HG03354 (cell line): Measurements from ENCODE around the gene SLC22A14.
"Not testable (repeated sequence)": the region's sequence is repeated elsewhere in the genome, so short reads cannot be mapped to it uniquely, and the experiment has no call there.

Source experiments
- ATAC-seq: cut with Tn5 transposase; IDR thresholded peaks from one replicate; pipeline ENCODE4 v1.9.1; 2021; ENCODE audit warnings: mild to moderate bottlenecking; ENCODE audit not compliant: unreplicated experiment, poor library complexity, severe bottlenecking

Gene SLC22A14

DNA sequence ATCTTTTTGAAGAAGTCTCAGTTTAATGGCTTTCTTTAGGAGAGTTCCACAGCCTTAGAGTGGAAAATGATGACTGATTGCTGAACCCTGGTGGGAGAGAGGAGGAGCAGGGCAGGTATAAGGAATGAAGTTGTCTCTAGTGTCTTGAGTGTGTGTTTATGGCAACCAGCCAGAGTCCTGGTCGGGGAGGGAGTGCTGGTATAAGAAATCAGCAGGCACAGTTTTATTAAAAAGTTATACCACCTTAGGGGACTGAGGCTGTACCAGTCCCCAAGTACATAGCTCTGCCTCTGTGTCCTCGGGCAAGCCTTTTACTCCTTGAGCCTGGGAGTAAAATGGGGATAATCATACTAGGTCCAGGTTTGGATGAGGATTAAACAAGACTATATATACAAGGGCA lies 29.8 kb downstream of the SLC22A14 start:
- ATAC-seq, result no peak

DNA sequence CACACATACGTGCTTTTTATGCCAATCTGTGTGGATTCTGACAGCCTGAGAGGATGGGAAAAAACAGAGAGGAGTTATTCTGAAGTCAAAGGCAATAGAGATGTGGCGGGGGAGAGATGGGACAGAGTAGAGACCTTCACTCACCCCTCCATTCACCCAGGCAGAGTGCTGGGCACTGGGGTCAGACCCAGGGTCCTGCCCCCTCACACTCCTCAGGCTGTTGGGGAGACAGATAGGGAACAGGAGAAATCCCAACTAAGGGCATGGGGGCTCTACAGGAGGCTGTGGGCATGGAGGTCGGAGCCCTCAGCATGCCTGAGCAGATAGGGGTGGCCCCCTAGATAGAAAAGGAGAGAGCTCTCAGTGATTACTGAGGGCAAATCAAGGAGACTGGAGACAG lies 30.3 kb downstream of the SLC22A14 start:
- ATAC-seq, result no peak

DNA sequence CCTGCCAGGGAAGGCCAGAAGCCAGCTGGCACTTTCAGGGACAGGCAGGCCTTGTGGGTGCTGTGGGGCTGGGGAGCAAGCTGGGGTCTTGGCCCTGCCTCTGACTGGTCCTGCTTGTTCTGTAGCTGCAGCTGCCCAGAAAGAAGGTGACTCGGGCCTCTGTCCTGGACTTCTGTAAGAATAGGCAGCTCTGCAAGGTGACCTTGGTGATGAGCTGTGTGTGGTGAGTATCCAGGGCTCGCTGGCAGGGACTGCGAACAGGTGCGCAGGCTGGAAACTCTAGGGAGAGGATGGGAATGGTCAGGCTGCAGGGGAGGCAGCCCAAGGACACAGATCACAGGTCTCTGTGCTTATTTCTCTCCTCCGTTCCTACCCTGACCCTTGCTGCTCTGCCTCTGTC lies 31.2 kb downstream of the SLC22A14 start:
- ATAC-seq, result no peak

DNA sequence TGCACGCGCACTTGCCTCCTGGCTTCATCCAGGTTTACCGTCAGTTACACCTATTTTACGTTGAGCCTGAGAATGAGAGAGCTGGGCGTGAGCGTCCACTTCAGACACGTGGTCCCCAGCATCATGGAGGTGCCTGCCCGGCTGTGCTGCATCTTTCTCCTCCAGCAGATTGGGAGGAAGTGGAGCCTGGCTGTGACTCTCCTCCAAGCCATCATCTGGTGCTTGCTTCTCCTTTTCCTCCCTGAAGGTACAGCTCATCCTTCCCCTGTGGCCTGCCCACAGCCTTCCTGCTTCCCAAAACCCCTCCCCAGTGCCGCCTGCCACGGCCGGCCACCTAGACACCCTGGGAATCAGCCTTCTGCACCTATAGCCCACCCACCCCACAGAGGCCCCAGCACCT lies 31.6 kb downstream of the SLC22A14 start:
- ATAC-seq, result no peak

DNA sequence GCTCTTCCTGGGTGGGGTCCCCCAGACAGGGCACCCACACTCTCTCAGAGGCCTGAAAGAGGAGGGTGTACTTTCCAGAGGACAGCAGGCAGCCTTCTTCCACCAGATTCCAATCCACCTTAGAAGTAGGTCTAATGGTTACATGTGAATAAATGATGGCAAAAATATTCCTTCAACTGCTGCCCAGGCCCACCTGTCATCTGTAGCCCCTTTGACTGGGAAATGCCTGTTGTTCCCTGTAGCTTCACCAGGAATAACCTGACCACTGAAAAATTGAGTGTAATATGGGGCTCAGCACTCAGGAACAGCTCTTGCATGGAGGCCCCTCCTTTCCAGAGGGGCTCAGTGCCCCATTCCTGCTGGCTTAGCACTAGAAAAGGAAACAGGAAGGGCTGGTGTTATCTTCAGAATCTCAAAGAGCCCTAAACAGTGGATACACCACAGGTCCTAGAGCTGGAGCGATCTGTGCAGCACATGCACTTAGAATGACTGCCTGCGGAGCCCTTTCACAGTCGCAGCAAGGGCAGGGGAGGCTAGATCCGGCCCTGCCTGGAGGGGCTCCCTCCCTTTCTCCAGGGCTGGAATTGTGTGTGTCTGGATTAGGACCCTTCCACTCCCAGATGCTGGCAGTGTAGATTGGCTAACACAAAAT lies 32.1 kb downstream of the SLC22A14 start:
- ATAC-seq, result no peak

DNA sequence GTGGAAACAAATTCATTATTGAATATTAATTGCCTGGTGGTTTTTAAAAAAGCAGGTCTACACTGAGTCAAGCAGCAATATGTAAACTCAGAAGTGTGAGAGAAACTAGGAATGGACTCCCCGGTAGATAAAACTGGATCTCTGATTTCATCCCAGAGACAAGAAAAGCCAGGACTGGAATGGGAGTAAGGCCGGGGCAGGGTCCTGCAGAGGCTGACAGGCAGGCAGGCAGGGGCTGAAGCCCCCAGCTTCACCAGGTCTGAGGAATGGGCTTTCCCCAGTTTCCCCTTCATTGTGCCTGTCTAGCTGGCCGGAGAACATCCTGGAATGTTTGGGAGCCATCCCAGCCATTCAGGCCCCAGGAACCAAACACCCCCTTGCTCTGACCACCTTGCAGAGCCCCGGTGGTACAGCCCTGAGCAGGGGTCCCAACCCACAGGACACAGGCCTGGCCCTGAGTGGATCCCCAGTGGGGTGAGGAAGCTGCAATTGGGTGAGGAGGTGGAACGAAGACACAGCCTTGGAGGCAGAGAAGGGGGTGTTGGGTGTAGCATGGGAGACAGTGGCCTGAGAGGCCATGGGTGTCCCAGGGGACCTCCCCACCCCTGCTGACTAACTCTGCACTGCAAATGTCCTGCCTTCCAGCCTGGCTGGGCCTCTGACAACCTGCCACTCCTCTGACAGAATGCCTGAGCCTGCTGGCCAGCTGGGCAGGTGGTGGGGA lies 32.8 kb downstream of the SLC22A14 start:
- no peak for ATAC-seq

DNA sequence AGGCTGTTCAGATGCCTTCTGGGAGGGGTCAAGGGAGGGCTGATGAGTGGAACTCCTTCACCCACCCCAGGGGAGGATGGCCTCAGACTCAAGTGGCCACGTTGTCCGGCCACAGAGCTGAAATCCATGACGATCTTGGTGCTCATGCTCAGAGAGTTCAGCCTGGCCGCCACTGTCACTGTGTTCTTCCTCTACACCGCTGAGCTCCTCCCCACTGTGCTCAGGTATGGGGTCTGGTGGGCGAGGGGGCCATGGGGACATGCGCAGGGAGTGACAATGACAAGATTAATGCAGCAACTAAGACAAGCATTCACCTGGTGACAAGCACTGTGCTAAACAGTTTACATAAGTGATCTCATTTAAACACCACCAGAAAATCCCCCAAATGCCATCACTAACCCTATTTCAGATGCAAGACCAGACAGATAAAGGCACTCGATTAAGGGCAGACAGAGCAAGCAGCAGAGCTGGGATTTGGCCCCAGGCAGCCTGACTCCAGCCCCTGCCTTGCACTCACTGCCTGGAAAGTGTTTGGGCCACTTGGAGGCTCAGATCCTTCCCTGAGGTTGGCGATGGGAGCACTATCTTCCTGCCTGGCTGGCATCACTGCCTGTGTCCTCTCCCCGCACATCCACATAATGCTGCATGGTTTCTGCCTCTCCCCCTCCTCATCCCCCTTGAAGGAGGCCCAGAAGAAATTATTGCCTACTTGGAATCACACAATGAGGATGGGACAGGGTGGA lies 33.6 kb downstream of the SLC22A14 start:
- no peak for ATAC-seq

DNA sequence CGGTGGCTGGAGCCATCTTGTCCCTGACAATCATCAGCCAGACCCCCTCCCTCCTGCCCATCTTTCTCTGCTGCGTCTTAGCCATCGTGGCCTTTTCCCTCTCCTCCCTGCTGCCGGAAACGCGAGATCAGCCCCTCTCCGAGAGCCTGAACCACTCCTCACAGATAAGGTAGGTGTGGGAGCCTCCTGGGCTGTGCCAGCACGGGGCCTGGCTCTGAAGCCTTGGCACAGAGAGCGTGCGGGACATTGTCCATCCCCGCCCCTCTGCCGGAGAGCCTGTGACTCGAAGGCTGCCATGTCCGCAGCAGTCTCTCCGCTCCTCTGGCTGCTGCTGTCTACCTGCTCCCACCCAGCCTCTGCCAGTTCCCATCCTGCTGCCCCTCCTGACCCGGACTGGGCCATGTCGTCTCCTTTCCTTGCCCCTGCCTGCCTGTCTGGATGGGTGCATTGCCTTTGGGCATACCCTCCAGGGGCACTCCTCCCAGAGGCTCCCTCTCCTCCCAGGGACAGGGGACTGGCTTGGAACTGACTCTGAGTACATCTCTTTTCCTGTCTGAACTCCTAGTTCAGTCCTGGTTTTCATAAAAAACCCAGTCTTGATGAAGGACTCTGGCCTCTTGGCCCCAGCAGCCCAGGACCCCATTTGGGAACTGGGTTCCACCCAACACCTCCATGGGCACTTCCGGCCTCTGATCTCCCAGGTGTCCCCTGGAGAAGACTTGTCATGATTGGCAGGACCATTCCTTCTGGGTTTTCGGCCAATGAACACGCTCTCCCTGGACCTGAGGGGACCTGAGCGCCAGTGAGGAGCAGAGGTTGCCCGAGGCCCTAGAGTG lies 34.5 kb downstream of the SLC22A14 start:
- ATAC-seq, result no peak

DNA sequence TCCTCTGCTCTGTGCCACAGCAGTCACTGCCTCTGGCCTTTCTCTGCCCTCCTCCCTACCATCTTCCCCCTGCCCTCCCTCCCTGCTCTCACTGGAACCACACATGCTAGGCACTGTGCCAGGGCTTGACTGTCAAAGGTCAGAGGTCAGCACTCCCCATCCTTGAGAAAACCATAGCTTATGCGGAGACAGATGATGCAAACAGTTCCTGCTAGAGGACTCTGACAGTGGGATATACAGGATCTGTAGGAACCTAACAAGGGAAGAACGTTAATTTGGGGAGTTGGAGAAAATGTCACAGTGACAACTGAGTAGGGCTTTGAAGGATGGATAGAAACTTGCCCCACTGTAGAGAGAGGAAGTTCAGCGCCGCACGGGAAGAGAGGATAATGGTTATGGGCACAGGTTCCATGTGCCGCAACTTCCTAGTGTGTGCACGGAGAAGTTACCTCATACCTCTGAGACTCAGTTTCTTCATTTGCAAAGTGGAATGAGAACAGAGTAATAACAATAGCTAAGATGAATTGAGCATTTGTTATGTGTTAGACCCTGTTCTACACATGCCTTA lies 35.2 kb downstream of the SLC22A14 start:
- no peak for ATAC-seq

DNA sequence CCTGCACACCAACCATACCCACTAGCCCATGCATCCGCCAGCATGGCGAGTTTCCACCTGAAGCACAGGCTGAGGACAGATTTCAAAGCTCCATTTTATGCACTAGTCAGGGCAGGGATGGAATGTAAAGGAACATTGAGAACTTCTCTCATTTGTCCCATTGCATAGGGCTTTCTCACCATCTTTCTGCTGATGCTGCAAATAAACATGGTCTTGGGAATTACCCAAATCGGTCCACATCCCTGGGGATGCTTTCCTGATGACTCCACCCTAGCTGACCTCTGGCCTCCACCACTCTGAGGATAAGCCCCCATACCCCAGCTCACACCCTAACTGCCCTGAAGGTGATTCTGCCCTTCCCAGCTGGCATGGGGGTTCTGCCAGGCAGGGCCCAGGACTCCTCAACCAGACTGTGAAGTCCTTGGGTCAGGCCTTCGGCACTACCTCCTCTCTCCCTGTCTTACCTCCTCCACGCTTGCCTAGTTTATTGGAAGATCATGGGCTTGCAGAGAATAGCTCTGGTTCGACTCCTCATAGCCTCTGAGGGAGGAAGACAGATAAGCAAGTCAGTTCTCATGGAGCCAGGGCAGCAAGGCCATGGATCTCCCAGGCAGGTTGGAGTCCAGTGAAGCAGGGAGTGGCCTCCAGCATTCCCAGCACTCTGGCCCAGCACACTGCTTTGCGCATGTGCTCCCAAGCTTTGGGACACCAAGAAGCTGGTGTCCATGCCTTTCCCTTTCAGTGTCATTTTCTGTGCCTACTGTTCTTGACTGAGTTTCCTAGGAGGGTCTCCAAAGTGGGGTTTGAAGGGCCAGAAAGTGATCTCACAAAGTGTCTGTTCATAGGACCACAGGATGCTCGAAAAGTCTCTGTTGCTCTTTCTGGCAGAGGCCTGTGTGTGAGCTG lies 36.9 kb downstream of the SLC22A14 start:
- ATAC-seq, result no peak

DNA sequence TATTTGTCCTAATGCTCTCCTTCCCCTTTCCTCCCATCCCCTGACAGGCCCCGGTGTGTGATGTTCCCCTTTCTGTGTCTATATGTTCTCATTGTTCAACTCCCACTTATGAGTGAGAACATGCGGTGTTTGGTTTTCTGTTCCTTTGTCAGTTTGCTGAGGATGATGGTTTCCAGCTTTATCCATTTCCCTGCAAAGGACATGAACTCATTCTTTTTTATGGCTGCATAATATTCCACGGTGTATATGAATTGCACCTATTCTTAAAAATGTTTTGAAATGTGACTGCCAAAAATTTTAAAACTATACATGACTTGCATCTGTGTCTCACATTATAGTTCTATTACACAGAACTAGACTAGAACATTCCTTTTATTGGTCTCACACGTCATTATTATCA lies 38.5 kb downstream of the SLC22A14 start:
- not testable (repeated sequence) for ATAC-seq

DNA sequence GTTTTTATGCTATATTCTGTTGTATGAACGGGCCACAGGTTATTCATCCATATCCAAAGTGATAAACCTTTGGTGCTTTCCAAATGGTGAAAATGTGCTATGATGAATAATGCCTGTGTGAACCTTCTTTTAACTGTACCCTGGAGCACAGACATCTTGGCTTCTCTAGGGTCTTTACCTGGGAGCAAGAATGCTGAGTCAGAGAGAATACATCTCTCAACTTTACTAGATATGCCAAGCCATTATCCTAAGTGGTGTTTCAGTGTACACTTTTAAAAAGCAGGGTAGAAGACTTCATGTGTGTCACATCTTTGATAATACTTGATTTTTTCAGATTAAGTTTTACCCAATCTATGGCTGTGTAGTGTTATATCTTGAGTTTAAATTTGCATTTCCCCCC lies 41.0 kb downstream of the SLC22A14 start:
- no peak for ATAC-seq

DNA sequence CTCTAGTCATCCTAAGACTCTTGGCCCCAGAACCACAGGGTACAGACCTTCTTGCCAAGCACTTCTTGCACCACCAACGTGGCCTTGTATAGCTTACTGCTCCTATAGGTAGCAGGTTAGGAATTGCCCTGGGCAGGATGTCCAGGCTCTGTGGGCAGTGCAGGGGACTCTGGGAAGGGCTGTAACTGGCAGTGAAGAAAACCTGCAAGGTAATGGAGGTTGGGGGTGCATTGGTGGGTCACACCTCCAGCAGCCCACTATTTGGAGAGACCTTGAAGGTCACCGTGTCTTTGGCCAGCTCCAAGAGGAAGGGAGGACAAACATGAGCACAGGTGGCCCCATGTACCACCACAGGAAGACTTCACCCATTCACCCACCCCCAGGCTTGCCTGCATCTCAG lies 43.2 kb downstream of the SLC22A14 start:
- no peak for ATAC-seq

DNA sequence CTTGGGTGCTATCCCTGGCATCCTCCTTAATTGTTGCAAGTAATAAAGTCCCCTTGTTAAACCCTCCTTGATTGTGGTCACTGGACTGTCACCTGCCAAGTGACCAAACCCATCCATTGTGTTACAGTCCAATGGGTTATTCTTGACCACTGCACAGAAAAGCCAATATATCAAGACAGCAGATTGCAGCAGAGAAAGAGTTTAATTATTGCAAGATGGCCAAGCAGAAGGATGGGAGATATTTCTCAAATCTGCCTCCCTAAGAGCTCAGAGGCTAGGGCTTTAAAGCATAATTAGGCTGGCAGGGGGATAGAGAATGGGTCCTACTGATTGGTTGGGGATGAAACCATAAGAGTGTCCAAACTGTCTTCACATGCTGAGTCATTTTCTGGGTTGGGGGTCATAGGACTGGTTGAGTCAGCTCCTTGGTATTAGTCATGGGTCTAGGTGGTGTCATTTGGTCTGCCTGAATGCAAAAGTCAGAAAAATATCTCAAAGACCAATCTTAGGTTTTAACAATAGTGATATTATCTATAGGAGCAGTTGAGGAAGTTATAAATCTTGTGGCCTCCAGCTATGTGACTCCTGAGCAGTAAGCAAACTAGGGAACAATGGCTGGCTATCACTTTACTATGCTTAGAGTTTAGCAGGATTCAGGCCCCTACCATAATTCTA lies 45.4 kb downstream of the SLC22A14 start:
- no peak for ATAC-seq

DNA sequence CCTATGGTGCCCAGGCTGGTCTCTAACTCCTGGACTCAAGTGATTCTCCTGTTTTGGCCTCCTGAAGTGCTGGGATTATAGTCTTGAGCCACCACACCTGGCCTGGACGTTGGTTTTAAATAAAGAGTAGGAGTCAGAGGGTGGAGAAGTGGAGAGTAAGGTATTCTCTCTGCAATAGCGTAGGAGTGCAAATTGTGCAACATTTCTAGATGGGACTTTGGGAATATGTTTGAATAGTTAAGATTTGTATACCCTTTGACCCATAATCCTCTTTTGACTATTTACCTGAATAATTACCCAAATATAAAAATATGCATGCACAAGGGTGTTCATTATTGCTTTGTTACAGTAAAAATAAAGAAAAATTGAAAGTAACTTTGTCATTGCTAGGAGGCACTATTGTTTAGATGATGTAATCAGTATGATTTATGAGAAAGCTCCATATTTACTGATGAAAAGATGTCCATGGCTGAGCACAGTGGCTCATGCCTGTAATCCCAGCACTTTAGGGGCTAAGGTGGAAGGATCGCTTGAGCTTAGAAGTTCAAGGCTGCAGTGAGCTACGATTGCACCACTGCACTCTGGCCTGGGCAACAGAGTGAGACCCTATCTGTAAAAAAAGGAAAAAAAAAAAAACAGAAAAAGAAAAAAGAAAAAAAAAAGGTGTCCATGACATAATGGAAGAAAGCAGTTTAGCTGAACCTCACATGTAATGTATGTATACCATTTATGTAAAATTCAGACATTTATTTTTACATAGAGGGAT lies 49.3 kb downstream of the SLC22A14 start:
- ATAC-seq, result no peak

DNA sequence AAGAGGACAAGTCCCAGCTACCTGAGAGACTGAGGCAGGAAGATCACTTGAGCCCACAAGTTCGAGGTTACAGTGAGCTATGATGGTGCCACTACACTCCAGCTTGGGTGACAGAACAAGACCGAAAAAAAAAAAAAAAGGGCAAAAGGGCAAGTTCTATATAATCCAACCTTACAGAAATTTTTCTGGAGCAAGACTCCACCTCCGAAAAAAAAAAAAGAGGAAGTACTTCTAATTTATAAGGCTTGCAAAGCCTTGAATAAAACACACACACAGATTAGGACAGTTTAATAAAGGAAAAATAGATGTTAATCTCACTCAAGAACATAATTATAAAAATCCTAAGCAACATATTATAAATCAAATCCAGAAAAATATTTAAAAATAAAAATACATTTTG lies 50.1 kb downstream of the SLC22A14 start:
- no peak for ATAC-seq

DNA sequence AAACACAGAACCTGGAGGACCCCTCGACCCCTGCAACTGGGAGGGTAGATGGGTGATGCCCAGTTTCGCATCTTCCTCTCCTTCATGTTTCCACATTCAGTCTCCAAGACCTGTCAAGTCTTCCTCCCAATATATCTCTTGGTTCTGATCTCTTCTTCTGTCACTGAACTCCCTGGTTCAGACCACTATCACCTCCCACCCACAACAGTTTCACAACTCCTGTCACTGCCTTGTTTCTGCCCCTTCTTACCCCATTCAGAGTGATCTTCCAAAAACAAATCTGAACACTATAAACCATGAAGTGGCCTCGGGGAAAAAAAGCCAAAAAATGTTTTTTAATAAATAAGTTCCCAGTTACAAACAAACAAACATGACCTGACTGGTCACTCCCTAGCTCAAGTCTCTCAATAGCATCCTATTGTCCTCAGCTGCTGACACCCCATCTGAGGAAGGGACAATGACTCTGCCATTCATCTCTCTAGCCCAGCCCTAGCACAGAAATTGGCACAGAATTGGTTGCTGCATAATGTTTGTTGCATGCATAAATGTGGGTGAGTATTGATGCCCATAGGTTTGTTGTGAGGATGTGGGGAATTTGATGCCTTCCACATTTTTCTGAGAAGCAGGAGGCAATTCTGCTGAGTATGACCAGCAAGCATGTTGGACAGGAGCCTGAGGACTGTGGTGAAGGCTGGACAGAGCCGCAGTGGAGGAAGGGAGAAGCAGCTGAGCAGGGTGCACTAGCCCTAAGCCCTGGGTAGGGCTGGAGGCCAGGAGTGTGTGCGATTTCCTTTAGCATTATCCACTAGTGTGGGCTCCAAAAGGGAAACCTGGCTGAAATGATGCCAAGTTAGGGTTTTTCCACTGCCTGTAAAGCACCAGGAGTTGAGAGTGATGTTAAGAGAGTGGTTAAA lies 52.3 kb downstream of the SLC22A14 start:
- ATAC-seq, result no peak
